OCI-LY1 (cell line): ENCODE data around the gene BCL2A1.

Experiments
- CTCF ChIP-seq: fragments of 200-600 bp; sonication (generic), shearing (Covaris generic); IDR thresholded peaks from 2 replicates; pipeline ENCODE4 v1.5.1; 2017; ENCODE audit warnings: mild to moderate bottlenecking, antibody characterized with exemption, low read length, moderate library complexity, mixed read lengths
- EZH2 ChIP-seq: fragments of 200-600 bp; sonication (generic), shearing (Covaris generic); IDR thresholded peaks from 2 replicates; pipeline ENCODE4 v1.8.0; 2017; ENCODE audit warnings: borderline replicate concordance, mixed run types, mild to moderate bottlenecking, antibody characterized with exemption, low read length, moderate library complexity, mixed read lengths

- no peak for TF ChIP-seq CTCF
- TF ChIP-seq EZH2: no peak
Observed at GRCh38 chr15:79990997-79991334, 20.0 kb upstream of the BCL2A1 start.
